Activated CD8-positive, alpha-beta memory T cell treated with anti-CD3 and anti-CD28 coated beads for 48 hours (primary cell): Measurements from ENCODE around the gene IDH3G.

ENCODE experiments used
- DNase-seq, 3 experiments: peaks; one replicate each; pipeline ENCODE4 v3.0.0-alpha.2; 2020; ENCODE audit warnings: low read depth in 2 of 3, low spot score in 2 of 3

IDH3G gene

DNA sequence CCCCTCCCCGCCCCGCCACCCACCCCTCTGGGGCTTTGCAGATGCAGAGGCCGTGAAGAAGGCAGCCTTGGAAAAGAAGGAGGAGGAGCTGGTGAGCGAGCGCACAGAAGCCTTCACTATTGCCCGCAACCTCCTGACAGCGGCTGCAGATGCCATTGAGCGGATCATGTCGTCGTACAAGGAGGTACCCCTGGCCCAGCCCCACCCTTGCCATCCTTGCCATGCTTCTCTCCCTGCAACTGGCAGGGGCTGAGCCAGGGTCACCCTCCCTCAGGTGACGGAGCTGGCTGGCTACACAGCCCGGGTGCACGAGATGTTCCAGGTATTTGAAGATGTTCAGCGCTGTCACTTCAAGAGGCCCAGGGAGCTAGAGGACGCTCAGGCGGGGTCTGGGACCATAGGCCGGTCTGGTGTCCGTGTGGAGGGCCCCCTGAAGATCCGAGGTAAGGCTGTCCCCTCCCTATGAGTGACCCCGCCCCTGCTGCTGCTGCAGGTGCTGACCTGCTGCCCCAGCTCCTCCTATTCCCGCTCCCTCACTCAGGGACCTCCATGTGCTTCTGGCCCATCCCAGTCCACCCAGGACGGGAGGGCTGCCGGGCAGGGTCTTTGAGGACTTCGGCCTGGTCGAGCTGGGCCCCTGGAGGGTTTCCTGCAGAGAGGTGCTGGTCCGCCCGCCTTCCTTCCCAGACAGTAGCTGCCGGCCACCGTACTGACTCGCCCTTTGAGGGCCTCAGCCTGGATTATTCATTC lies 57.9 kb downstream of the IDH3G start:
- DNase-seq: no peak
